Ishikawa (cell line): Measurements from ENCODE around the gene TFAP2C.

Source experiments
- CREB1 ChIP-seq: IDR thresholded peaks from 2 replicates; pipeline ENCODE4 v1.6.1; 2012; ENCODE audit warnings: low read depth
- EP300 ChIP-seq: IDR thresholded peaks from 2 replicates; pipeline ENCODE4 v1.6.1; 2012; ENCODE audit warnings: borderline replicate concordance
- FOXM1 ChIP-seq: IDR thresholded peaks from 2 replicates; pipeline ENCODE4 v1.6.1; 2012; ENCODE audit warnings: low read depth, borderline replicate concordance
- MAX ChIP-seq: IDR thresholded peaks from 2 replicates; pipeline ENCODE4 v1.6.1; 2012
- RAD21 ChIP-seq: IDR thresholded peaks from 2 replicates; pipeline ENCODE4 v1.6.1; 2012; ENCODE audit warnings: low read depth
- REST ChIP-seq: IDR thresholded peaks from 2 replicates; pipeline ENCODE4 v1.6.1; 2012; ENCODE audit warnings: low read depth, mild to moderate bottlenecking
- YY1 ChIP-seq: IDR thresholded peaks from 2 replicates; pipeline ENCODE4 v1.6.1; 2012; ENCODE audit warnings: low read depth

GRCh38 chr20:56587307-56588041 is 41.6 kb upstream of the TFAP2C start:
- TF ChIP-seq EP300: no peak
- TF ChIP-seq REST: no peak
- TF ChIP-seq CREB1: no peak
- TF ChIP-seq MAX: no peak
- TF ChIP-seq YY1: no peak
- no peak for TF ChIP-seq RAD21
- no peak for TF ChIP-seq FOXM1
